ENCODE results near the gene C14orf93. TPM values are rescaled to one million over a fixed set of nuclear protein-coding genes. Genes with fewer than 3 reads are reported as not detected.

Gene C14orf93, protein sequence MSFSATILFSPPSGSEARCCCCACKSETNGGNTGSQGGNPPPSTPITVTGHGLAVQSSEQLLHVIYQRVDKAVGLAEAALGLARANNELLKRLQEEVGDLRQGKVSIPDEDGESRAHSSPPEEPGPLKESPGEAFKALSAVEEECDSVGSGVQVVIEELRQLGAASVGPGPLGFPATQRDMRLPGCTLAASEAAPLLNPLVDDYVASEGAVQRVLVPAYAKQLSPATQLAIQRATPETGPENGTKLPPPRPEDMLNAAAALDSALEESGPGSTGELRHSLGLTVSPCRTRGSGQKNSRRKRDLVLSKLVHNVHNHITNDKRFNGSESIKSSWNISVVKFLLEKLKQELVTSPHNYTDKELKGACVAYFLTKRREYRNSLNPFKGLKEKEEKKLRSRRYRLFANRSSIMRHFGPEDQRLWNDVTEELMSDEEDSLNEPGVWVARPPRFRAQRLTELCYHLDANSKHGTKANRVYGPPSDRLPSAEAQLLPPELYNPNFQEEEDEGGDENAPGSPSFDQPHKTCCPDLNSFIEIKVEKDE
- 10 to 100 TPM; 17.1 to 41.2 (median 23.9) TPM for total RNA-seq

GRCh38 chr14:23009939-23010726 lies at the start of gene C14orf93:
C14orf93 (minus strand) TSS chr14:23010143; CDS start chr14:22999023, 11,120 bp downstream.
- in situ Hi-C loops (cut with MboI; ENCODE audit: low pct_ligation_motif_present in 1 of 4, low pct_unique_long_range_greater_than_20kb in 1 of 4, low sequenced_read_pairs in 3 of 4), result no loop called here

GRCh38 chr14:23058654-23059504 lies 48.9 kb upstream of the C14orf93 start:
- 88 to 90% methylated on average over 28 to 32 of the region's 32 CpGs for WGBS, 2 donors (ENCODE audit: low coverage in 1 of 2)
- Histone ChIP-seq H3K27ac (peak overlapping the region in 3 of 4 donors; percentile 57 to 86 (median 85)), H3K36me3 (peaks cover 0 to 43% (median 22%) of the 10 kb centered on the region in 4 donors), H3K4me1 (peaks cover 10 to 26% (median 20%) of the 10 kb centered on the region in 4 donors), H3K27me3 (no peaks in the 10 kb centered on the region), H3K9me3 (no peaks in the 10 kb centered on the region), H3K4me3 (no peak overlapping the region)
- TF ChIP-seq CTCF (IDR thresholded peaks at IDR 0.05) (no peak), POLR2AphosphoS5 (IDR thresholded peaks at IDR 0.05) (no peak), POLR2A (IDR thresholded peaks at IDR 0.05) (no peak), EP300 (IDR thresholded peaks at IDR 0.05; ENCODE audit: low read depth) (no peak)
- no peak for DNase-seq
- in situ Hi-C loops (cut with MboI; ENCODE audit: low pct_ligation_motif_present in 1 of 4, low pct_unique_long_range_greater_than_20kb in 1 of 4, low sequenced_read_pairs in 3 of 4) (no loop called here), intact Hi-C loops (cut with DNase I; ENCODE audit: low total_unique reads) (loop anchor here (2.0 kb wide), 1 partner anchor 72 kb away; no protein-coding TSS in a partner anchor)

More at GRCh38 chr14:23009939-23010726, at the start of gene C14orf93:
- peak within 1 kb of the TSS; percentile 27 to 56 (median 50) for H3K4me3 ChIP-seq
- TF ChIP-seq POLR2A (IDR thresholded peaks at IDR 0.05) (peak; percentile 48), POLR2AphosphoS5 (IDR thresholded peaks at IDR 0.05) (peak; percentile 25 to 62 (median 33)), CTCF (IDR thresholded peaks at IDR 0.05) (no peak)
- DNase-seq, result peak; percentile 88
- no peaks in the 10 kb centered on the region for H3K9me3 ChIP-seq
- WGBS, 2 donors (ENCODE audit: low coverage in 1 of 2), result 0 to 2% methylated on average over 4 to 40 of the region's 40 CpGs
- peak within 1 kb of the TSS; percentile 78 to 92 (median 85) for H3K27ac ChIP-seq
- no peaks in the 10 kb centered on the region for H3K27me3 ChIP-seq
- peaks cover 4 to 35% (median 15%) of the 10 kb centered on the region in 4 donors for H3K4me1 ChIP-seq
- intact Hi-C loops (cut with DNase I; ENCODE audit: low total_unique reads), result no loop called here
- no peaks in the 10 kb centered on the region for H3K36me3 ChIP-seq

DNA sequence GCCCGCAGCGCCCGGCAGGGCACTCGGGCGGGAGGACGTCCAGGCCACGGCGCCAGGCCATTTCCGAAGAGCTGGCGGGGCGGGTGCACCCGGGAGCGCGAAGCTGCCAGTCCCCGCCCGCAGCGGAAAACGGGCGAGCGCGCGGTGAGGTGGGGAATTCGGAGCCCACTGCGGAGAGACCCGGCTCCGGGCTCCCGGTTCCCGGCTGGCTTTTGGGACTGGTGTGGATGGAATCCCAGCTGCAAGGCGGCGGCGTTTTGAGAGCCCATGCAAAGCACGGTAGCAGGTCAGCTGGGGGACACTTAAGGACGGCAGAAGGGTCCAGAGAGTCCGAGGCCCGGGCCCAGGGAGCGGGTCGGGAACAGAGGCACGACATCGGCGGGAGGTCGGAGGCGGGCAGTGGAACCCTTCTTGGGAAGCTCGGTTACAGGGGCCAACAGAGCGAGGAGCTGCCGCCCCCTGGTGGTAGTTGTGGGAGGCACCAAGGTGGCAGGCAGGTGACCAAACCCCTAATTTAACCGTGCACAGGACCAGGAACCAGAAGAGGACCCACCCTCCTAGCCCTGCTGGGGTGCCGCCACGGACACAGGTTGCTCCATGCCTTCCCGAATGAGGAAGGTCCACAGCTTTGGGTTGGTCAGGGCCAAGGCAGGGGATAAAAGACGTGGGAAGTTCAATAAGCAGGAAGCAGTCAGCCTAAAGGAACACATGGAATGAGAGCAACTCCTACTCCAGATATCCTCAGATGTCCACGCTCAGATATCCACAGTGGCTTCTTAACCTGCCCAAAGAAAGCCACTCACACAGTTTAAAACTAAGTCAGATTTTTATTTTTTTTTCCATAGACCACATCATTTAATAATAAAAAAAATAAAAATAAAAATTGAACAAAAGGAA lies 48.1 kb upstream of the C14orf93 start:
- WGBS, 2 donors (ENCODE audit: low coverage in 1 of 2), result 1 to 17% methylated on average over 2 to 45 of the region's 51 CpGs
- H3K27me3 ChIP-seq, result no peaks in the 10 kb centered on the region
- peak; percentile 95 to 97 (median 96) for TF ChIP-seq CTCF (IDR thresholded peaks at IDR 0.05)
- TF ChIP-seq POLR2AphosphoS5 (IDR thresholded peaks at IDR 0.05), result peak in 2 of 3 donors; percentile 25 to 53
- TF ChIP-seq POLR2A (IDR thresholded peaks at IDR 0.05), result peak; percentile 7
- TF ChIP-seq EP300 (IDR thresholded peaks at IDR 0.05; ENCODE audit: low read depth), result no peak
- DNase-seq, result peak; percentile 92
- in situ Hi-C loops (cut with MboI; ENCODE audit: low pct_ligation_motif_present in 1 of 4, low pct_unique_long_range_greater_than_20kb in 1 of 4, low sequenced_read_pairs in 3 of 4) (no loop called here), intact Hi-C loops (cut with DNase I; ENCODE audit: low total_unique reads) (loop anchor here (2.0 kb wide), 1 partner anchor 71 kb away; no protein-coding TSS in a partner anchor)
- H3K27ac ChIP-seq, result peak overlapping the region; percentile 57 to 86 (median 86)
- peak overlapping the region; percentile 49 to 81 (median 72) for H3K4me3 ChIP-seq
- H3K4me1 ChIP-seq, result peaks cover 10 to 26% (median 20%) of the 10 kb centered on the region in 4 donors
- H3K9me3 ChIP-seq, result no peaks in the 10 kb centered on the region
- H3K36me3 ChIP-seq, result peaks cover 0 to 34% (median 17%) of the 10 kb centered on the region in 4 donors

All from transverse colon (tissue), 4 donors.